ENCODE data around the gene MAN2A2. TPM values are rescaled to one million over a fixed set of nuclear protein-coding genes. Genes with fewer than 3 reads are reported as not detected.

The MAN2A2 gene
- total and polyA plus RNA-seq, 2 of the 8 experiments (the other 6 are each of a cell fraction or from before 2014, with no cell fraction given): 23.1 to 29.7 TPM

DNA sequence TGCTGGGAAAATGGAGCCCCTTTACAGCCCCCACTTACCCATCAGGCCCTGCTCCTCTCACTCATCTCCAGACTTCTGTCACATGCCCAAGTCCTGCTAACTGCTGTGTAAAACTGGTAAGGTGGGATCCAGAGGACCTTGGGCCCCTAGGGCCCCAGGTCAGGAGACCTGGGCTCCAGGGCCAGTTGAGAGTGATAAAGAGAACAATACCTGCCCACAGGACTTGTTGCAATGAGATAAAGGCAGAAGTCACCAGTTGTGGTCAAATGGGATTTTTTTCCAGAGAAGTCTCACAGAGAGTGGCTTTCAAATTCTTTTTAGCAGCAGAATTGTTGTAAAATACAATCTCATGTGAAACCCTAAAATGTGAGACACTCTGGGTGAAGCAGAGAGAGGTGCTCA is 34.0 kb upstream of the MAN2A2 start (continued):
- no peak for TF ChIP-seq RNF2 (IDR thresholded peaks at IDR 0.05; ENCODE audit: borderline replicate concordance, low read depth, low read length, missing control alignments, poor library complexity, severe bottlenecking)
- no peak for TF ChIP-seq PHF8 (conservative IDR thresholded peaks at IDR 0.05; ENCODE audit: low read depth, low read length)
- no peak for TF ChIP-seq RAD21 (IDR thresholded peaks at IDR 0.05 in 1 of 2, conservative IDR thresholded peaks at IDR 0.05 in 1 of 2; ENCODE audit: low read depth in 2 of 2, low read length in 2 of 2)
- TF ChIP-seq, protein P1, sequence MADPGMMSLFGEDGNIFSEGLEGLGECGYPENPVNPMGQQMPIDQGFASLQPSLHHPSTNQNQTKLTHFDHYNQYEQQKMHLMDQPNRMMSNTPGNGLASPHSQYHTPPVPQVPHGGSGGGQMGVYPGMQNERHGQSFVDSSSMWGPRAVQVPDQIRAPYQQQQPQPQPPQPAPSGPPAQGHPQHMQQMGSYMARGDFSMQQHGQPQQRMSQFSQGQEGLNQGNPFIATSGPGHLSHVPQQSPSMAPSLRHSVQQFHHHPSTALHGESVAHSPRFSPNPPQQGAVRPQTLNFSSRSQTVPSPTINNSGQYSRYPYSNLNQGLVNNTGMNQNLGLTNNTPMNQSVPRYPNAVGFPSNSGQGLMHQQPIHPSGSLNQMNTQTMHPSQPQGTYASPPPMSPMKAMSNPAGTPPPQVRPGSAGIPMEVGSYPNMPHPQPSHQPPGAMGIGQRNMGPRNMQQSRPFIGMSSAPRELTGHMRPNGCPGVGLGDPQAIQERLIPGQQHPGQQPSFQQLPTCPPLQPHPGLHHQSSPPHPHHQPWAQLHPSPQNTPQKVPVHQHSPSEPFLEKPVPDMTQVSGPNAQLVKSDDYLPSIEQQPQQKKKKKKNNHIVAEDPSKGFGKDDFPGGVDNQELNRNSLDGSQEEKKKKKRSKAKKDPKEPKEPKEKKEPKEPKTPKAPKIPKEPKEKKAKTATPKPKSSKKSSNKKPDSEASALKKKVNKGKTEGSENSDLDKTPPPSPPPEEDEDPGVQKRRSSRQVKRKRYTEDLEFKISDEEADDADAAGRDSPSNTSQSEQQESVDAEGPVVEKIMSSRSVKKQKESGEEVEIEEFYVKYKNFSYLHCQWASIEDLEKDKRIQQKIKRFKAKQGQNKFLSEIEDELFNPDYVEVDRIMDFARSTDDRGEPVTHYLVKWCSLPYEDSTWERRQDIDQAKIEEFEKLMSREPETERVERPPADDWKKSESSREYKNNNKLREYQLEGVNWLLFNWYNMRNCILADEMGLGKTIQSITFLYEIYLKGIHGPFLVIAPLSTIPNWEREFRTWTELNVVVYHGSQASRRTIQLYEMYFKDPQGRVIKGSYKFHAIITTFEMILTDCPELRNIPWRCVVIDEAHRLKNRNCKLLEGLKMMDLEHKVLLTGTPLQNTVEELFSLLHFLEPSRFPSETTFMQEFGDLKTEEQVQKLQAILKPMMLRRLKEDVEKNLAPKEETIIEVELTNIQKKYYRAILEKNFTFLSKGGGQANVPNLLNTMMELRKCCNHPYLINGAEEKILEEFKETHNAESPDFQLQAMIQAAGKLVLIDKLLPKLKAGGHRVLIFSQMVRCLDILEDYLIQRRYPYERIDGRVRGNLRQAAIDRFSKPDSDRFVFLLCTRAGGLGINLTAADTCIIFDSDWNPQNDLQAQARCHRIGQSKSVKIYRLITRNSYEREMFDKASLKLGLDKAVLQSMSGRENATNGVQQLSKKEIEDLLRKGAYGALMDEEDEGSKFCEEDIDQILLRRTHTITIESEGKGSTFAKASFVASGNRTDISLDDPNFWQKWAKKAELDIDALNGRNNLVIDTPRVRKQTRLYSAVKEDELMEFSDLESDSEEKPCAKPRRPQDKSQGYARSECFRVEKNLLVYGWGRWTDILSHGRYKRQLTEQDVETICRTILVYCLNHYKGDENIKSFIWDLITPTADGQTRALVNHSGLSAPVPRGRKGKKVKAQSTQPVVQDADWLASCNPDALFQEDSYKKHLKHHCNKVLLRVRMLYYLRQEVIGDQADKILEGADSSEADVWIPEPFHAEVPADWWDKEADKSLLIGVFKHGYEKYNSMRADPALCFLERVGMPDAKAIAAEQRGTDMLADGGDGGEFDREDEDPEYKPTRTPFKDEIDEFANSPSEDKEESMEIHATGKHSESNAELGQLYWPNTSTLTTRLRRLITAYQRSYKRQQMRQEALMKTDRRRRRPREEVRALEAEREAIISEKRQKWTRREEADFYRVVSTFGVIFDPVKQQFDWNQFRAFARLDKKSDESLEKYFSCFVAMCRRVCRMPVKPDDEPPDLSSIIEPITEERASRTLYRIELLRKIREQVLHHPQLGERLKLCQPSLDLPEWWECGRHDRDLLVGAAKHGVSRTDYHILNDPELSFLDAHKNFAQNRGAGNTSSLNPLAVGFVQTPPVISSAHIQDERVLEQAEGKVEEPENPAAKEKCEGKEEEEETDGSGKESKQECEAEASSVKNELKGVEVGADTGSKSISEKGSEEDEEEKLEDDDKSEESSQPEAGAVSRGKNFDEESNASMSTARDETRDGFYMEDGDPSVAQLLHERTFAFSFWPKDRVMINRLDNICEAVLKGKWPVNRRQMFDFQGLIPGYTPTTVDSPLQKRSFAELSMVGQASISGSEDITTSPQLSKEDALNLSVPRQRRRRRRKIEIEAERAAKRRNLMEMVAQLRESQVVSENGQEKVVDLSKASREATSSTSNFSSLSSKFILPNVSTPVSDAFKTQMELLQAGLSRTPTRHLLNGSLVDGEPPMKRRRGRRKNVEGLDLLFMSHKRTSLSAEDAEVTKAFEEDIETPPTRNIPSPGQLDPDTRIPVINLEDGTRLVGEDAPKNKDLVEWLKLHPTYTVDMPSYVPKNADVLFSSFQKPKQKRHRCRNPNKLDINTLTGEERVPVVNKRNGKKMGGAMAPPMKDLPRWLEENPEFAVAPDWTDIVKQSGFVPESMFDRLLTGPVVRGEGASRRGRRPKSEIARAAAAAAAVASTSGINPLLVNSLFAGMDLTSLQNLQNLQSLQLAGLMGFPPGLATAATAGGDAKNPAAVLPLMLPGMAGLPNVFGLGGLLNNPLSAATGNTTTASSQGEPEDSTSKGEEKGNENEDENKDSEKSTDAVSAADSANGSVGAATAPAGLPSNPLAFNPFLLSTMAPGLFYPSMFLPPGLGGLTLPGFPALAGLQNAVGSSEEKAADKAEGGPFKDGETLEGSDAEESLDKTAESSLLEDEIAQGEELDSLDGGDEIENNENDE (IDR thresholded peaks at IDR 0.05; ENCODE audit: insufficient replicate concordance, low read length): no peak
